Type B pancreatic cell (in vitro differentiated cells): ENCODE data around the gene CCDC66. TPM values are rescaled to one million over a fixed set of nuclear protein-coding genes. Genes with fewer than 3 reads are reported as not detected.

ENCODE experiments used
- DNase-seq: peaks from one replicate; pipeline ENCODE4 v3.0.0; 2021; ENCODE audit warnings: mixed read lengths; ENCODE audit not compliant: unreplicated experiment; ENCODE audit errors: extremely low spot score
- H3K27ac Mint-ChIP-seq: 2 replicates; pipeline ENCODE4 v1.8.0; 2021; ENCODE audit warnings: mild to moderate bottlenecking, mixed read lengths
- H3K27me3 Mint-ChIP-seq: 2 replicates; pipeline ENCODE4 v1.8.0; 2021; ENCODE audit warnings: mixed read lengths
- H3K36me3 Mint-ChIP-seq: 2 replicates; pipeline ENCODE4 v1.8.0; 2021; ENCODE audit warnings: mixed read lengths
- H3K4me1 Mint-ChIP-seq: one replicate; pipeline ENCODE4 v1.8.0; 2021; ENCODE audit warnings: mixed read lengths; ENCODE audit not compliant: unreplicated experiment
- H3K4me3 Mint-ChIP-seq: 2 replicates; pipeline ENCODE4 v1.8.0; 2021; ENCODE audit warnings: mild to moderate bottlenecking, mixed read lengths
- H3K9me3 Mint-ChIP-seq: 2 replicates; pipeline ENCODE4 v1.8.0; 2021; ENCODE audit warnings: mixed read lengths
- long read RNA-seq: library from polyadenylated mRNA; unstranded; transcript quantifications from one replicate; pipeline ENCODE4 v2.0.0, GENCODE V29; 2020
- total RNA-seq: library from RNA; stranded (reverse); gene quantifications from 2 replicates; pipeline ENCODE4 v1.2.1, GENCODE V29; 2021; ENCODE audit warnings: low replicate concordance
- TF ChIP-seq, protein P1 (sequence below): fragments of 200-600 bp; sonication (generic); conservative IDR thresholded peaks from 2 replicates; pipeline ENCODE4 v1.5.0; 2021; ENCODE audit warnings: antibody characterized with exemption, mild to moderate bottlenecking

Gene CCDC66
- 20.7 and 39.5 TPM in 2 replicates for total RNA-seq
- long read RNA-seq, partial matches to known transcripts = 16 of 40 reads
- long read RNA-seq, other reads (novel, unspliced or antisense) = 22 of 40 reads

DNA sequence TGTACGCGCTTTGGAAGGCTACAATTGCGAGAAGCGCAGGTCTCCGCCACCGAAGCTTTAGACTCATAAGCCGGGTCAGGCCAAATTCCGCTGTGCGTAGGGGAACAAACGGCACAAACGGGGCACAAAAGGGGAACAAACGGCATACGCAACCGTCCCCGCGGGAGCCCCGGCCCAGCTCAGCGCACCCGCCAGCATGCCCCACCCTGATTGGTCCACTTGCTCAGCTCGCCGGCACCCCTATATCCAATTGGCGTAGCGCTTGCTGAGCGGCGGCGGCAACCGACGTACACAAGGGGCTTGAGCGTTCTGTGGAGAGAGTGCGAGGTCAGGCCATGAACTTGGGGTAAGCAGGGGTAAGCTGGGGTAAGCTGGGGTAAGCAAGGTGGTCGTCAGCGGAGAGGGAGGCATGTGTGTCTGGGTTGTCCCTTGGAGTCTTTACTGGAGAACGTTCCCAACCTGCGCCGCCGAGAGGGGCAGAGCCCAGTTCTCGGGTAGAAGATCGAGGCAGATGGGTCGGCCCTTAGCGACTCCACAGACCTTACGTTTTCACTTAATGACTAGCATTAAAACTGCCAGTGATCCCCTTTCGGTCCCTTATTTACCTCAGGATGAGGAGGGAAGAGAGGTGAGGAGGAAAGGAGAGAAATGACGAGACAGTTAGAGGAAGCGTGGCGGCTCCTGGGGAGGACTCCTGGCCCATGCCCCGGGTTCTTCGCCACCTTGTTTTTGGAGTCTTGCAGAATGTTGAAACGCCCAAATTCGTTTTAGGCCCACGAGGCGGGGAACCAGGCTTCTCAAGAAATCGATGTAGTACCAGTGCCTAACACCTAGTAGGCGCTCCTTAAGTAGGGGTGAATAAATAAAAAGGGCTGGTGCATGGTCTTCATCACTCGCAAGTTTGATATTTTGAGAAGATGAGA, at the start of gene CCDC66:
TSS of gene CCDC66 (plus strand) at position 268 of the 923 bp plus-strand sequence. CDS start at position 336, 68 bp downstream.
- Mint-ChIP-seq H3K9me3 (no peaks in the 10 kb centered on the region), H3K27me3 (peaks cover 30% of the 10 kb centered on the region), H3K4me3 (peak within 1 kb of the TSS; percentile 99), H3K27ac (peak within 1 kb of the TSS; percentile 98), H3K36me3 (peaks cover 10% of the 10 kb centered on the region), H3K4me1 (peaks cover 4% of the 10 kb centered on the region)
- DNase-seq = peak; percentile 95
- TF ChIP-seq, protein P1, sequence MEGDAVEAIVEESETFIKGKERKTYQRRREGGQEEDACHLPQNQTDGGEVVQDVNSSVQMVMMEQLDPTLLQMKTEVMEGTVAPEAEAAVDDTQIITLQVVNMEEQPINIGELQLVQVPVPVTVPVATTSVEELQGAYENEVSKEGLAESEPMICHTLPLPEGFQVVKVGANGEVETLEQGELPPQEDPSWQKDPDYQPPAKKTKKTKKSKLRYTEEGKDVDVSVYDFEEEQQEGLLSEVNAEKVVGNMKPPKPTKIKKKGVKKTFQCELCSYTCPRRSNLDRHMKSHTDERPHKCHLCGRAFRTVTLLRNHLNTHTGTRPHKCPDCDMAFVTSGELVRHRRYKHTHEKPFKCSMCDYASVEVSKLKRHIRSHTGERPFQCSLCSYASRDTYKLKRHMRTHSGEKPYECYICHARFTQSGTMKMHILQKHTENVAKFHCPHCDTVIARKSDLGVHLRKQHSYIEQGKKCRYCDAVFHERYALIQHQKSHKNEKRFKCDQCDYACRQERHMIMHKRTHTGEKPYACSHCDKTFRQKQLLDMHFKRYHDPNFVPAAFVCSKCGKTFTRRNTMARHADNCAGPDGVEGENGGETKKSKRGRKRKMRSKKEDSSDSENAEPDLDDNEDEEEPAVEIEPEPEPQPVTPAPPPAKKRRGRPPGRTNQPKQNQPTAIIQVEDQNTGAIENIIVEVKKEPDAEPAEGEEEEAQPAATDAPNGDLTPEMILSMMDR = peak; percentile 81

DNA sequence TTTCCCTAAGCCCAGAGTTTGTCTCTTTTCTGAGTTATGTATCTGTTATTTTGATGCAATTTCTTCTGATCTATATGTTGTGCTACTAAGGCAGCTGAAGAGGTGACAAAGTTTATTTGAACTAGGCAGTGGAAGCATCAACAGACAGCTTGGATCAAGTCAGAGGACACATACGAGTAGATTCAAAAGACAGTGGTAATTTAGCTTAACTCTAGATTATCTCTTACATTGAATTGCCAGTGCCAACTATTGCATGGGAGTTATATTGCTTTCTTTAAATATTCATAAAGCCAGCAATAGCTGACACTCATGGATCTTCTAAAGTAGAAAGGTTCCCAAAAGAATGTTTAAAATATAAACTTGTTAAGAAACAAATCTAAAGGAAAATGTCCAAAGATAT, 37.3 kb upstream of the CCDC66 start:
- no peaks in the 10 kb centered on the region for H3K4me1 Mint-ChIP-seq
- H3K27ac Mint-ChIP-seq = no peak overlapping the region
- TF ChIP-seq, protein P1 = no peak
- no peak for DNase-seq
- H3K27me3 Mint-ChIP-seq = peaks cover 55% of the 10 kb centered on the region
- no peaks in the 10 kb centered on the region for H3K36me3 Mint-ChIP-seq
- H3K9me3 Mint-ChIP-seq = no peaks in the 10 kb centered on the region
- H3K4me3 Mint-ChIP-seq = no peak overlapping the region

DNA sequence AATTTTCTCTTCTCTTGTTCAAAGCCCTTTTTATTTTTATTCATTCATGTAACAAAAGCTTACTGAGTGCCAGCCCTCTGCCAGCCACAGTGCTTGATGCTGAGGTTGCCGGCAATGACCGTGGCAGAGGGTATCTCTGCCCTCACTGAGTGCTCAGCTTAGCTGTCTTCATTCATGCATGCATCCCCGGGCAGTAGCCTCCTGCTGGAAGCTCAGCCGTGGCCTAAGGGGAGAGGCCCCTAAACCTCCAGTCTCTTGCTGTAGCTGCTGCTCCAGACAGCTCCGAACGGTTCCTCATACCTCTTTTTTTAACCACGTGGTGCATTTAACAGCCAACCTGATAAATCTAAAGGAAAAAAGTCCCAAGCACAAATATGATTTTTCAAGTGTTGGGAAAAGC, 34.6 kb upstream of the CCDC66 start:
- Mint-ChIP-seq H3K36me3 (no peaks in the 10 kb centered on the region), H3K27me3 (peaks cover 48% of the 10 kb centered on the region), H3K27ac (no peak overlapping the region), H3K9me3 (no peaks in the 10 kb centered on the region), H3K4me1 (no peaks in the 10 kb centered on the region), H3K4me3 (no peak overlapping the region)
- no peak for DNase-seq
- TF ChIP-seq, protein P1 = no peak

DNA sequence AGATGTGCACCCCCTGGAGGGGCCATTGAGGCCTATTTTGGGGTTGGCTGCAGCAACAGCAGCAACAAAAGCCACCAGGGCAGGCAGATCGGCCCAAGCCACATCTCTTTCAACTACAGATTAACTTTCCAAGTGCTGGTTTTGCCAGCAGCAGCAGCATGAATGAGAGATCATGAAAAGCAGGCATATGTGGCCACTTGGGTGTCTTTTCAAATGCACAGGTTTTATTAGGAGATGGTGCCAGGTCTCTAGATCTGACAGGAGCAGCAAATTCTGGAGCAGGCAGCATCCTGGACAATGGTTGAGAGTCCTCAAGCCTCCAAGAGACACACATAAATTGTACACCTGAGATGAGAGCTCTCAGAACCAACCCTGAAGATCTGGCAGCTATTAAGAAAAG, 31.7 kb upstream of the CCDC66 start:
- no peak overlapping the region for H3K4me3 Mint-ChIP-seq
- no peaks in the 10 kb centered on the region for H3K36me3 Mint-ChIP-seq
- H3K4me1 Mint-ChIP-seq = no peaks in the 10 kb centered on the region
- no peak for DNase-seq
- H3K9me3 Mint-ChIP-seq = no peaks in the 10 kb centered on the region
- H3K27ac Mint-ChIP-seq = no peak overlapping the region
- peaks cover 30% of the 10 kb centered on the region for H3K27me3 Mint-ChIP-seq
- TF ChIP-seq, protein P1 = no peak

DNA sequence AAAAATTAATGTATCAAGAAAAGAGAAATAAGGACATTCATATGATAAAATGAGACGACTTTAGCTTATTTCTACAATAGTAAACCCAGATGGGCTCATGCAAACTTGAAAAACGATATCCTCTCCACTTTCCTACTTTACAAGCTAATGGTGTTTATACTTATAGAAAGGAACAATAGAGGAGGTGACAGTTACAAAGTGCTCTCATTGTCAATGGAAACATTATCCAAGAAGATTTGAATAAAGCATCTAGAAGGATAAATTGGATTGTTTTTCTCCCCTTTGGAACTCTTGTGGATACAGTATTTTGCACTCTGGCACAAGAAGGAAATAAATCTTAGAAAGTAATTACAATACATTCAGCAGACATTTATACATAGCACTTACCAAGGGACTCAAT, 20.2 kb upstream of the CCDC66 start:
- DNase-seq = no peak
- TF ChIP-seq, protein P1 = no peak
- no peaks in the 10 kb centered on the region for H3K9me3 Mint-ChIP-seq
- H3K27ac Mint-ChIP-seq = no peak overlapping the region
- peaks cover 37% of the 10 kb centered on the region for H3K27me3 Mint-ChIP-seq
- H3K4me3 Mint-ChIP-seq = no peak overlapping the region
- no peaks in the 10 kb centered on the region for H3K36me3 Mint-ChIP-seq
- H3K4me1 Mint-ChIP-seq = no peaks in the 10 kb centered on the region
